Astrocyte (in vitro differentiated cells and primary cell): ENCODE measurements around the gene HERC2. TPM values are rescaled to one million over a fixed set of nuclear protein-coding genes. Genes with fewer than 3 reads are reported as not detected.
"Not testable (repeated sequence)": the region's sequence is repeated elsewhere in the genome, so short reads cannot be mapped to it uniquely, and the experiment has no call there.

Experiments used
- DNase-seq: peaks from one replicate; pipeline ENCODE4 v3.0.0-alpha.2; 2010; ENCODE audit warnings: low read depth
- FAIRE-seq: peaks from 2 replicates; lab custom pipeline; 2011; peaks lifted over from hg19 to GRCh38; lab: Jason Lieb, UNC
- H2AFZ ChIP-seq: 2 replicates; pipeline ENCODE4 v1.6.0; 2012; ENCODE audit warnings: low read depth, low read length, inconsistent platforms
- H3K27ac ChIP-seq: 2 replicates; pipeline ENCODE4 v1.5.1; 2011; ENCODE audit warnings: low read depth, low read length, inconsistent platforms
- H3K27me3 ChIP-seq: 2 replicates; pipeline ENCODE4 v1.6.0; 2011; ENCODE audit warnings: low read length, inconsistent platforms; ENCODE audit not compliant: insufficient read depth
- H3K36me3 ChIP-seq: 2 replicates; pipeline ENCODE4 v1.5.1; 2011; ENCODE audit warnings: low read length, inconsistent platforms; ENCODE audit not compliant: insufficient read depth
- H3K4me1 ChIP-seq: 2 replicates; pipeline ENCODE4 v1.5.1; 2011; ENCODE audit warnings: low read length, inconsistent platforms; ENCODE audit not compliant: insufficient read depth
- H3K4me2 ChIP-seq: 2 replicates; pipeline ENCODE4 v1.6.0; 2012; ENCODE audit warnings: low read length, inconsistent platforms
- H3K4me3 ChIP-seq: 2 replicates; pipeline ENCODE4 v1.5.1; 2011; ENCODE audit warnings: low read depth, mild to moderate bottlenecking, low read length, inconsistent platforms; ENCODE audit not compliant: insufficient read depth
- H3K79me2 ChIP-seq: 2 replicates; pipeline ENCODE4 v1.6.0; 2012; ENCODE audit warnings: mild to moderate bottlenecking, low read length, inconsistent platforms; ENCODE audit not compliant: insufficient read depth
- H3K9ac ChIP-seq: 2 replicates; pipeline ENCODE4 v1.6.0; 2012; ENCODE audit warnings: mild to moderate bottlenecking, low read length, inconsistent platforms
- H3K9me3 ChIP-seq: 2 replicates; pipeline ENCODE4 v1.5.1; 2012; ENCODE audit warnings: low read depth, mild to moderate bottlenecking, low read length, inconsistent platforms; ENCODE audit not compliant: insufficient read depth
- H4K20me1 ChIP-seq: 2 replicates; pipeline ENCODE4 v1.6.0; 2012; ENCODE audit warnings: low read length, inconsistent platforms; ENCODE audit not compliant: insufficient read depth
- H3K27ac Mint-ChIP-seq: one replicate; pipeline ENCODE4 v1.8.0; 2021; ENCODE audit warnings: mild to moderate bottlenecking, mixed read lengths; ENCODE audit not compliant: unreplicated experiment
- H3K27me3 Mint-ChIP-seq: one replicate; pipeline ENCODE4 v1.8.0; 2021; ENCODE audit warnings: low read depth, mixed read lengths; ENCODE audit not compliant: unreplicated experiment
- H3K36me3 Mint-ChIP-seq: one replicate; pipeline ENCODE4 v1.8.0; 2021; ENCODE audit warnings: low read depth, mixed read lengths; ENCODE audit not compliant: unreplicated experiment
- H3K4me1 Mint-ChIP-seq: one replicate; pipeline ENCODE4 v1.8.0; 2021; ENCODE audit warnings: low read depth, mixed read lengths; ENCODE audit not compliant: unreplicated experiment
- H3K4me3 Mint-ChIP-seq: one replicate; pipeline ENCODE4 v1.8.0; 2021; ENCODE audit warnings: mild to moderate bottlenecking, moderate library complexity, mixed read lengths; ENCODE audit not compliant: unreplicated experiment
- H3K9me3 Mint-ChIP-seq: one replicate; pipeline ENCODE4 v1.8.0; 2021; ENCODE audit warnings: mild to moderate bottlenecking, mixed read lengths; ENCODE audit not compliant: unreplicated experiment
- total RNA-seq: library from RNA; stranded (reverse); gene quantifications from 2 replicates; pipeline ENCODE4 v1.2.1, GENCODE V29; 2021

HERC2 gene
- total RNA-seq, 1 donor from 2014 or later = 61.5 TPM

- not testable (repeated sequence) for H3K27ac Mint-ChIP-seq, H3K27ac ChIP-seq, H3K79me2 ChIP-seq, H3K4me3 ChIP-seq, H3K4me1 ChIP-seq, H3K4me2 ChIP-seq, H3K4me3 Mint-ChIP-seq, H3K36me3 ChIP-seq, H3K9ac ChIP-seq, H3K27me3 ChIP-seq, H4K20me1 ChIP-seq, H3K27me3 Mint-ChIP-seq, H3K9me3 ChIP-seq, FAIRE-seq, H3K36me3 Mint-ChIP-seq, H3K9me3 Mint-ChIP-seq, DNase-seq, H2AFZ ChIP-seq
- peaks cover 14% of the 10 kb centered on the region for H3K4me1 Mint-ChIP-seq
Observed at GRCh38 chr15:28297434-28297833, 24.5 kb downstream of the HERC2 start.

- H3K79me2 ChIP-seq, H3K27ac ChIP-seq, H3K4me3 ChIP-seq, FAIRE-seq, H3K27ac Mint-ChIP-seq, DNase-seq, H3K9me3 Mint-ChIP-seq, H3K4me2 ChIP-seq, H3K9me3 ChIP-seq, H3K36me3 ChIP-seq, H3K9ac ChIP-seq, H3K27me3 Mint-ChIP-seq, H3K4me3 Mint-ChIP-seq, H3K4me1 ChIP-seq, H3K27me3 ChIP-seq, H4K20me1 ChIP-seq, H2AFZ ChIP-seq, H3K36me3 Mint-ChIP-seq: not testable (repeated sequence)
- peaks cover 14% of the 10 kb centered on the region for H3K4me1 Mint-ChIP-seq
Observed at GRCh38 chr15:28296814-28297213, 25.2 kb downstream of the HERC2 start.

GRCh38 chr15:28295009-28295563, 26.9 kb downstream of the HERC2 start:
- H3K4me1 ChIP-seq, H3K4me3 Mint-ChIP-seq, DNase-seq, H3K4me3 ChIP-seq, H3K27me3 Mint-ChIP-seq, H4K20me1 ChIP-seq, H3K79me2 ChIP-seq, H3K36me3 ChIP-seq, H3K4me2 ChIP-seq, H3K9me3 ChIP-seq, FAIRE-seq, H2AFZ ChIP-seq, H3K9ac ChIP-seq, H3K27me3 ChIP-seq, H3K27ac ChIP-seq, H3K9me3 Mint-ChIP-seq: not testable (repeated sequence)
- Mint-ChIP-seq H3K36me3 (peaks cover 13% of the 10 kb centered on the region), H3K27ac (peak overlapping the region; percentile 89), H3K4me1 (peaks cover 14% of the 10 kb centered on the region)

GRCh38 chr15:28294560-28294959, 27.4 kb downstream of the HERC2 start:
- not testable (repeated sequence) for H3K4me1 ChIP-seq, H4K20me1 ChIP-seq, H3K27me3 Mint-ChIP-seq, H3K9ac ChIP-seq, H3K4me3 ChIP-seq, H3K27ac ChIP-seq, H2AFZ ChIP-seq, H3K9me3 Mint-ChIP-seq, H3K9me3 ChIP-seq, H3K4me3 Mint-ChIP-seq, H3K27me3 ChIP-seq, H3K4me2 ChIP-seq, FAIRE-seq, DNase-seq
- Mint-ChIP-seq H3K4me1 (peaks cover 14% of the 10 kb centered on the region), H3K27ac (peak overlapping the region; percentile 89), H3K36me3 (peaks cover 19% of the 10 kb centered on the region)
- peaks cover 12% of the 10 kb centered on the region for H3K79me2 ChIP-seq
- H3K36me3 ChIP-seq = peaks cover 11% of the 10 kb centered on the region
